Activated CD8-positive, alpha-beta T cell treated with anti-CD3 and anti-CD28 coated beads, Interleukin-2, amount 10 ng/mL, durations not matched to agents 7 days and 5 days (primary cell): ENCODE data around the gene DNAI7. TPM values are rescaled to one million over a fixed set of nuclear protein-coding genes. Genes with fewer than 3 reads are reported as not detected.

Source experiments
- ATAC-seq: fragments of 150-1000 bp; cut with Tn5 transposase; one replicate; pipeline ENCODE4 v1.10.0; 2021; ENCODE audit warnings: moderate library complexity
- CTCF ChIA-PET: fragments of 350-600 bp; sonication (Branson Sonifier 250); formaldehyde crosslinking; loops from one replicate; lab custom pipeline; 2021; ENCODE audit warnings: antibody characterized with exemption; lab: Charles Lee
- POLR2A ChIA-PET: fragments of 350-600 bp; sonication (Branson Sonifier 250); formaldehyde crosslinking; loops from one replicate; lab custom pipeline; 2021; ENCODE audit warnings: antibody characterized with exemption; lab: Charles Lee
- DNase-seq: peaks from one replicate; pipeline ENCODE4 v3.0.0-alpha.2; 2020
- H3K27ac Mint-ChIP-seq: one replicate; pipeline ENCODE4 v1.8.0; 2021; ENCODE audit warnings: mild to moderate bottlenecking, mixed read lengths
- H3K27me3 Mint-ChIP-seq: one replicate; pipeline ENCODE4 v1.8.0; 2021; ENCODE audit warnings: low read depth, mixed read lengths
- H3K36me3 Mint-ChIP-seq: one replicate; pipeline ENCODE4 v1.8.0; 2021; ENCODE audit warnings: low read depth, mixed read lengths
- H3K4me1 Mint-ChIP-seq: one replicate; pipeline ENCODE4 v1.8.0; 2021; ENCODE audit warnings: low read depth, mixed read lengths
- H3K4me3 Mint-ChIP-seq: one replicate; pipeline ENCODE4 v1.8.0; 2021; ENCODE audit warnings: mild to moderate bottlenecking, mixed read lengths
- H3K9me3 Mint-ChIP-seq: one replicate; pipeline ENCODE4 v1.8.0; 2022; ENCODE audit warnings: mixed read lengths; ENCODE audit not compliant: insufficient read depth
- total RNA-seq, 2 experiments: library from RNA; stranded (reverse); gene quantifications; one replicate each; pipeline ENCODE4 v1.2.3, GENCODE V29; 2021

Gene DNAI7
- total RNA-seq, result under 1 TPM in 1 of 2 experiments, not detected in 1; 0.16 TPM

- Mint-ChIP-seq H3K36me3 (peaks cover 6% of the 10 kb centered on the region), H3K4me1 (peaks cover 19% of the 10 kb centered on the region)
- POLR2A ChIA-PET, result interaction anchor here (1.1 to 3.0 kb wide), 4 partner anchors 12 to 194 kb away, joined by 3 to 7 read pairs (median 3); partner anchors contain the start of gene KRAS
Observed at GRCh38 chr12:25195056-25195971, at the start of gene DNAI7, which contains the start of gene ETFRF1. Gene DNAI7, minus strand, starts transcription at chr12:25195160. Its CDS starts 82 bp downstream, at chr12:25195078. Gene ETFRF1, plus strand, starts transcription at chr12:25195237. Its CDS starts 8,720 bp downstream, at chr12:25203957.

GRCh38 chr12:25243680-25243990, 48.7 kb upstream of the DNAI7 start:
- ATAC-seq (no peak), DNase-seq (no peak)
- CTCF ChIA-PET, result interaction anchor here (1.3 kb wide), 1 partner anchor 9 kb away, joined by 3 read pairs; no protein-coding TSS in a partner anchor
- no peaks in the 10 kb centered on the region for H3K27me3 Mint-ChIP-seq
- POLR2A ChIA-PET, result no interaction called here
- H3K9me3 Mint-ChIP-seq, result no peaks in the 10 kb centered on the region
- H3K4me3 Mint-ChIP-seq, result no peak overlapping the region
- peaks cover 60% of the 10 kb centered on the region for H3K36me3 Mint-ChIP-seq
- peaks cover 28% of the 10 kb centered on the region for H3K4me1 Mint-ChIP-seq
- H3K27ac Mint-ChIP-seq, result no peak overlapping the region

More at GRCh38 chr12:25195056-25195971, at the start of gene DNAI7, which contains the start of gene ETFRF1:
- ATAC-seq (peak; percentile 95), DNase-seq (peak; percentile 98)
- no peaks in the 10 kb centered on the region for H3K27me3 Mint-ChIP-seq
- H3K4me3 Mint-ChIP-seq, result peak within 1 kb of the TSS; percentile 93
- peak within 1 kb of the TSS; percentile 88 for H3K27ac Mint-ChIP-seq
- no peaks in the 10 kb centered on the region for H3K9me3 Mint-ChIP-seq
- CTCF ChIA-PET, result interaction anchor here (0.9 to 2.4 kb wide), 5 partner anchors 10 to 384 kb away, joined by 3 to 12 read pairs (median 4); no protein-coding TSS in a partner anchor

GRCh38 chr12:25242981-25243679, 48.2 kb upstream of the DNAI7 start:
- no peak for ATAC-seq
- Mint-ChIP-seq H3K9me3 (no peaks in the 10 kb centered on the region), H3K4me1 (peaks cover 28% of the 10 kb centered on the region), H3K27me3 (no peaks in the 10 kb centered on the region), H3K4me3 (no peak overlapping the region), H3K27ac (no peak overlapping the region), H3K36me3 (peaks cover 59% of the 10 kb centered on the region)
- DNase-seq, result no peak
- CTCF ChIA-PET, result interaction anchor here (1.1 to 1.3 kb wide), 2 partner anchors 9 to 10 kb away, joined by 3 read pairs; no protein-coding TSS in a partner anchor
- POLR2A ChIA-PET, result interaction anchor here (0.6 kb wide), 1 partner anchor 121 kb away, joined by 3 read pairs; no protein-coding TSS in a partner anchor

GRCh38 chr12:25241167-25242020, 46.4 kb upstream of the DNAI7 start:
- DNase-seq (peak; percentile 63), ATAC-seq (peak; percentile 90)
- H3K4me3 Mint-ChIP-seq, result no peak overlapping the region
- H3K9me3 Mint-ChIP-seq, result no peaks in the 10 kb centered on the region
- H3K36me3 Mint-ChIP-seq, result peaks cover 65% of the 10 kb centered on the region
- peaks cover 22% of the 10 kb centered on the region for H3K4me1 Mint-ChIP-seq
- H3K27ac Mint-ChIP-seq, result no peak overlapping the region
- H3K27me3 Mint-ChIP-seq, result no peaks in the 10 kb centered on the region
- ChIA-PET CTCF (interaction anchor here (0.7 to 1.9 kb wide), 38 partner anchors 8 to 249 kb away, joined by 3 to 17 read pairs (median 5); partner anchors contain the start of genes DNAI7, ETFRF1 and KRAS), POLR2A (interaction anchor here (0.8 to 1.5 kb wide), 4 partner anchors 10 to 148 kb away, joined by 3 to 14 read pairs (median 3); partner anchors contain the start of gene KRAS)

GRCh38 chr12:25236626-25237025, 41.7 kb upstream of the DNAI7 start:
- ChIA-PET CTCF (no interaction called here), POLR2A (no interaction called here)
- no peaks in the 10 kb centered on the region for H3K9me3 Mint-ChIP-seq
- H3K4me3 Mint-ChIP-seq, result no peak overlapping the region
- ATAC-seq (no peak), DNase-seq (no peak)
- no peaks in the 10 kb centered on the region for H3K27me3 Mint-ChIP-seq
- H3K4me1 Mint-ChIP-seq, result peaks cover 9% of the 10 kb centered on the region
- no peak overlapping the region for H3K27ac Mint-ChIP-seq
- peaks cover 54% of the 10 kb centered on the region for H3K36me3 Mint-ChIP-seq

GRCh38 chr12:25236190-25236589, 41.2 kb upstream of the DNAI7 start:
- DNase-seq, result no peak
- peaks cover 5% of the 10 kb centered on the region for H3K4me1 Mint-ChIP-seq
- H3K36me3 Mint-ChIP-seq, result peaks cover 51% of the 10 kb centered on the region
- H3K9me3 Mint-ChIP-seq, result no peaks in the 10 kb centered on the region
- POLR2A ChIA-PET, result no interaction called here
- no peak overlapping the region for H3K27ac Mint-ChIP-seq
- H3K4me3 Mint-ChIP-seq, result no peak overlapping the region
- no peaks in the 10 kb centered on the region for H3K27me3 Mint-ChIP-seq
- CTCF ChIA-PET, result no interaction called here
- ATAC-seq, result no peak

- Mint-ChIP-seq H3K27ac (no peak overlapping the region), H3K27me3 (no peaks in the 10 kb centered on the region), H3K36me3 (peaks cover 24% of the 10 kb centered on the region), H3K4me1 (no peaks in the 10 kb centered on the region), H3K4me3 (no peak overlapping the region), H3K9me3 (no peaks in the 10 kb centered on the region)
- no peak for DNase-seq
- ChIA-PET CTCF (interaction anchor here (0.9 to 2.2 kb wide), 2 partner anchors 26 to 28 kb away, joined by 3 to 8 read pairs; no protein-coding TSS in a partner anchor), POLR2A (interaction anchor here (1.3 kb wide), 1 partner anchor 175 kb away, joined by 4 read pairs; no protein-coding TSS in a partner anchor)
- no peak for ATAC-seq
Observed at GRCh38 chr12:25213338-25213737, 18.4 kb upstream of the DNAI7 start.

GRCh38 chr12:25208554-25208953, 13.6 kb upstream of the DNAI7 start:
- H3K4me1 Mint-ChIP-seq, result no peaks in the 10 kb centered on the region
- H3K36me3 Mint-ChIP-seq, result peaks cover 22% of the 10 kb centered on the region
- H3K9me3 Mint-ChIP-seq, result no peaks in the 10 kb centered on the region
- ChIA-PET POLR2A (interaction anchor here (0.6 kb wide), 1 partner anchor 243 kb away, joined by 3 read pairs; no protein-coding TSS in a partner anchor), CTCF (interaction anchor here (1.0 to 1.6 kb wide), 3 partner anchors 14 to 179 kb away, joined by 3 to 11 read pairs (median 3); partner anchors contain the start of genes DNAI7 and ETFRF1)
- H3K27me3 Mint-ChIP-seq, result no peaks in the 10 kb centered on the region
- H3K4me3 Mint-ChIP-seq, result no peak overlapping the region
- no peak for ATAC-seq
- no peak for DNase-seq
- H3K27ac Mint-ChIP-seq, result no peak overlapping the region

- ChIA-PET CTCF (interaction anchor here (1.2 to 1.6 kb wide), 3 partner anchors 53 to 180 kb away, joined by 3 to 11 read pairs (median 4); no protein-coding TSS in a partner anchor), POLR2A (no interaction called here)
- H3K36me3 Mint-ChIP-seq, result peaks cover 27% of the 10 kb centered on the region
Observed at GRCh38 chr12:25207846-25208245, 12.9 kb upstream of the DNAI7 start.

GRCh38 chr12:25207411-25207810, 12.5 kb upstream of the DNAI7 start:
- Mint-ChIP-seq H3K27ac (no peak overlapping the region), H3K4me3 (no peak overlapping the region), H3K27me3 (no peaks in the 10 kb centered on the region), H3K36me3 (peaks cover 28% of the 10 kb centered on the region), H3K9me3 (no peaks in the 10 kb centered on the region), H3K4me1 (no peaks in the 10 kb centered on the region)
- POLR2A ChIA-PET, result interaction anchor here (0.7 kb wide), 1 partner anchor 13 kb away, joined by 3 read pairs; the partner anchor contains the start of genes DNAI7 and ETFRF1
- CTCF ChIA-PET, result interaction anchor here (1.2 kb wide), 1 partner anchor 180 kb away, joined by 4 read pairs; no protein-coding TSS in a partner anchor
- DNase-seq (no peak), ATAC-seq (no peak)

More at GRCh38 chr12:25207846-25208245, 12.9 kb upstream of the DNAI7 start:
- no peaks in the 10 kb centered on the region for H3K9me3 Mint-ChIP-seq
- H3K27me3 Mint-ChIP-seq, result no peaks in the 10 kb centered on the region
- ATAC-seq (no peak), DNase-seq (no peak)
- H3K4me1 Mint-ChIP-seq, result no peaks in the 10 kb centered on the region
- H3K4me3 Mint-ChIP-seq, result no peak overlapping the region
- H3K27ac Mint-ChIP-seq, result no peak overlapping the region
